AG10803 (cell line): ENCODE results near the gene KCTD13.
"Not testable (repeated sequence)": the region's sequence is repeated elsewhere in the genome, so short reads cannot be mapped to it uniquely, and the experiment has no call there.

Experiments
- DNase-seq: peaks from one replicate; pipeline ENCODE4 v3.0.0; 2010; ENCODE audit warnings: low read depth
- H3K4me3 ChIP-seq: 2 replicates; pipeline ENCODE4 v1.5.1; 2011; ENCODE audit warnings: mild to moderate bottlenecking, low read length, control low read depth
- CTCF ChIP-seq: conservative IDR thresholded peaks from 2 replicates; pipeline ENCODE4 v1.5.1; 2011; ENCODE audit warnings: mild to moderate bottlenecking, low read length, control low read depth, inconsistent platforms

The KCTD13 gene

GRCh38 chr16:29876217-29876593 is 49.8 kb downstream of the KCTD13 start:
- no peak for DNase-seq
- peak overlapping the region; percentile 30 for H3K4me3 ChIP-seq
- no peak for TF ChIP-seq CTCF

DNA sequence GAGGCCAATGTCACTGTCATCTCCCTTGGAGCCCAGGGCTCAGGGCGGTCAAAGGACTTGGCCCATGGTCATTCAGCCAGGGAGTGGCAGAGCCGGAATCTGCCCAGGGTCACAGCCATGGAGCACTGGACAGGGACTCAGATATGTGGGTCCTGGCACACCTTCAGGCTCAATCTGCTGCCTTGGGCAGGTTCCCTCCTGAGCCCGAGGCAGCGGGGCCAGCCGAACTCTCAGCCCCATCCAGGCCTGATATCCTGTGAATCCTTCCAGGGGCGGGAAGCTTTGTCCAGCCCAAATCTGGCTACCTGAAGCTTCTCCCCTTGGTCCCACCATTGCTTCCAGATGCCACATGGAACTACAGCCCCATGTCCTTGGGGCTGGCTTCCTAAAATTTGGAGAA is 50.8 kb downstream of the KCTD13 start:
- no peak for DNase-seq
- no peak overlapping the region for H3K4me3 ChIP-seq
- no peak for TF ChIP-seq CTCF

GRCh38 chr16:29873319-29873718 is 52.7 kb downstream of the KCTD13 start:
- H3K4me3 ChIP-seq: no peak overlapping the region
- no peak for TF ChIP-seq CTCF
- DNase-seq: no peak

- H3K4me3 ChIP-seq: no peak overlapping the region
- no peak for DNase-seq
- no peak for TF ChIP-seq CTCF
Measured at GRCh38 chr16:29871822-29872546, 54.0 kb downstream of the KCTD13 start.

GRCh38 chr16:29869067-29869466 is 57.0 kb downstream of the KCTD13 start:
- not testable (repeated sequence) for DNase-seq, H3K4me3 ChIP-seq

DNA sequence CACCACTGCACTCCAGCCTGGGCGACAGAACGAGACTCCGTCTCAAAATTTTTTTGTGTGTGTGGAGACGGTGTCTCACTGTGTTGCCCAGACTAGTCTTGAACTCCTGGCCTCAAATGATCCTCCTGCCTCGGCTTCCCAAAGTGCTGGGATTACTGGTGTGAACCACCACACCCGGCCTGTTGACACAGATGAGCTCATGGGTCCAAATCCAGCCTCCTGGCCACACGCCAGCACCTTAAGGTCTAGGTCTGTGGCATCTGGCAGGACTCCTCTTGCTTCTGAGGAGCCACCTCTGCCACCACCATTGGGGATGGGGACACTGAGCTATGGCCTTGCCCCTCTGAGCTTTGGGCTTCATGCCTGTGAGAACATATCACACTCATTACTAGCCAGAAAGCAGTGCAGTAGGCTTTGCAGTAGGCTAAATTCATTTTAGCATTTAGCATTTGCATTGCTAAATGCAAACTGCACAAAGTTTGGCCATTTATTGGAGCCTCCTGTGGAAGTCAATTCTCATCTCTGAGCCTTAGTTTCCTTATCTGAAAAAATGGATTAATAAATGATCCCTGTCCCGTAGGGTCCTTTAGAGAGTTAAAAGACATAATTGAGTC is 57.5 kb downstream of the KCTD13 start:
- no peak for DNase-seq
- H3K4me3 ChIP-seq: no peak overlapping the region
- TF ChIP-seq CTCF: no peak

DNA sequence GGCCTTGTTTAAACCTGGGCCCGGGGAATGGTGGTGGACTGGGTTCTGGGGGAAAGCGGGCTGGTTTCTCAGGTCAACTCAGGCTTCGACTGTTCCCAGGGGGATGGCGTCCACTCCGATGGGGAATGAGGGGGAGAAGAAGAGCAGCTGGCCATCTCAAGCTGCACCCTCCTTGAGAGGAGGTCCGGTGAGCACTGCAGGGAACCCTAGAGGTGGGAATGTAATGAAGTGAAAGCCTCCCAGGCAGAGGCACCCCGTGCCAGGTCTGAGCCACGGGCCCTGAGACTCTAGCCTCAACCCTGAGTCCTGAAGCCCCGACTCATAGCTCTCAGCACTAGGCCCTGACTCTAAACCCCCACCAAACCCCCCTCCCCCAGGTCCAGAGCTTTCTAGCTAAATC is 61.8 kb downstream of the KCTD13 start:
- no peak for DNase-seq
- no peak overlapping the region for H3K4me3 ChIP-seq
- TF ChIP-seq CTCF: no peak
